ENCODE data around the gene ROS1.

- TF ChIP-seq, protein P1, sequence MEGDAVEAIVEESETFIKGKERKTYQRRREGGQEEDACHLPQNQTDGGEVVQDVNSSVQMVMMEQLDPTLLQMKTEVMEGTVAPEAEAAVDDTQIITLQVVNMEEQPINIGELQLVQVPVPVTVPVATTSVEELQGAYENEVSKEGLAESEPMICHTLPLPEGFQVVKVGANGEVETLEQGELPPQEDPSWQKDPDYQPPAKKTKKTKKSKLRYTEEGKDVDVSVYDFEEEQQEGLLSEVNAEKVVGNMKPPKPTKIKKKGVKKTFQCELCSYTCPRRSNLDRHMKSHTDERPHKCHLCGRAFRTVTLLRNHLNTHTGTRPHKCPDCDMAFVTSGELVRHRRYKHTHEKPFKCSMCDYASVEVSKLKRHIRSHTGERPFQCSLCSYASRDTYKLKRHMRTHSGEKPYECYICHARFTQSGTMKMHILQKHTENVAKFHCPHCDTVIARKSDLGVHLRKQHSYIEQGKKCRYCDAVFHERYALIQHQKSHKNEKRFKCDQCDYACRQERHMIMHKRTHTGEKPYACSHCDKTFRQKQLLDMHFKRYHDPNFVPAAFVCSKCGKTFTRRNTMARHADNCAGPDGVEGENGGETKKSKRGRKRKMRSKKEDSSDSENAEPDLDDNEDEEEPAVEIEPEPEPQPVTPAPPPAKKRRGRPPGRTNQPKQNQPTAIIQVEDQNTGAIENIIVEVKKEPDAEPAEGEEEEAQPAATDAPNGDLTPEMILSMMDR (IDR thresholded peaks at IDR 0.05; ENCODE audit: low read depth, low read length, missing input control): no peak
- TF ChIP-seq TAF1 (conservative IDR thresholded peaks at IDR 0.05) (no peak), MAX (IDR thresholded peaks at IDR 0.05) (no peak), RAD21 (IDR thresholded peaks at IDR 0.05) (no peak), GABPA (IDR thresholded peaks at IDR 0.05 in 1 of 2, conservative IDR thresholded peaks at IDR 0.05 in 1 of 2) (no peak), RXRA (IDR thresholded peaks at IDR 0.05) (no peak)
- TF ChIP-seq, protein P2, sequence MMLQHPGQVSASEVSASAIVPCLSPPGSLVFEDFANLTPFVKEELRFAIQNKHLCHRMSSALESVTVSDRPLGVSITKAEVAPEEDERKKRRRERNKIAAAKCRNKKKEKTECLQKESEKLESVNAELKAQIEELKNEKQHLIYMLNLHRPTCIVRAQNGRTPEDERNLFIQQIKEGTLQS (IDR thresholded peaks at IDR 0.05): no peak
- TF ChIP-seq, protein P3, sequence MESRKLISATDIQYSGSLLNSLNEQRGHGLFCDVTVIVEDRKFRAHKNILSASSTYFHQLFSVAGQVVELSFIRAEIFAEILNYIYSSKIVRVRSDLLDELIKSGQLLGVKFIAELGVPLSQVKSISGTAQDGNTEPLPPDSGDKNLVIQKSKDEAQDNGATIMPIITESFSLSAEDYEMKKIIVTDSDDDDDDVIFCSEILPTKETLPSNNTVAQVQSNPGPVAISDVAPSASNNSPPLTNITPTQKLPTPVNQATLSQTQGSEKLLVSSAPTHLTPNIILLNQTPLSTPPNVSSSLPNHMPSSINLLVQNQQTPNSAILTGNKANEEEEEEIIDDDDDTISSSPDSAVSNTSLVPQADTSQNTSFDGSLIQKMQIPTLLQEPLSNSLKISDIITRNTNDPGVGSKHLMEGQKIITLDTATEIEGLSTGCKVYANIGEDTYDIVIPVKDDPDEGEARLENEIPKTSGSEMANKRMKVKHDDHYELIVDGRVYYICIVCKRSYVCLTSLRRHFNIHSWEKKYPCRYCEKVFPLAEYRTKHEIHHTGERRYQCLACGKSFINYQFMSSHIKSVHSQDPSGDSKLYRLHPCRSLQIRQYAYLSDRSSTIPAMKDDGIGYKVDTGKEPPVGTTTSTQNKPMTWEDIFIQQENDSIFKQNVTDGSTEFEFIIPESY (IDR thresholded peaks at IDR 0.05): no peak
Observed at GRCh38 chr6:117459204-117459944, 33.6 kb upstream of the ROS1 start.
